Gastroesophageal sphincter (tissue), 3 donors: ENCODE measurements around the gene LAMB1.

Experiments used
- CTCF ChIP-seq, 4 experiments: fragments of 200-600 bp in 2 of 4; fragments of 450-650 bp in 2 of 4; sonication (generic) in 1 of 4; IDR thresholded peaks; one replicate each; pipeline ENCODE4 v1.5.1; 2017 to 2019; ENCODE audit warnings: antibody characterized with exemption in 4 of 4, mild to moderate bottlenecking in 2 of 4, moderate library complexity in 2 of 4
- POLR2A ChIP-seq, 2 donors: fragments of 450-650 bp; IDR thresholded peaks; one replicate each; pipeline ENCODE4 v1.6.1; 2017; ENCODE audit warnings: antibody characterized with exemption in 2 of 2, mild to moderate bottlenecking in 2 of 2, moderate library complexity in 1 of 2
- POLR2AphosphoS5 ChIP-seq: sonication (generic); formaldehyde crosslinking; IDR thresholded peaks from one replicate; pipeline ENCODE4 v1.6.1; 2017; ENCODE audit warnings: antibody characterized with exemption

GRCh38 chr7:107977048-107977447, 25.9 kb downstream of the LAMB1 start:
- TF ChIP-seq CTCF (IDR thresholded peaks at IDR 0.05) (no peak), POLR2A (IDR thresholded peaks at IDR 0.05) (no peak), POLR2AphosphoS5 (no peak)
